ENCODE data around the gene RNF180.

RNF180 gene

DNA sequence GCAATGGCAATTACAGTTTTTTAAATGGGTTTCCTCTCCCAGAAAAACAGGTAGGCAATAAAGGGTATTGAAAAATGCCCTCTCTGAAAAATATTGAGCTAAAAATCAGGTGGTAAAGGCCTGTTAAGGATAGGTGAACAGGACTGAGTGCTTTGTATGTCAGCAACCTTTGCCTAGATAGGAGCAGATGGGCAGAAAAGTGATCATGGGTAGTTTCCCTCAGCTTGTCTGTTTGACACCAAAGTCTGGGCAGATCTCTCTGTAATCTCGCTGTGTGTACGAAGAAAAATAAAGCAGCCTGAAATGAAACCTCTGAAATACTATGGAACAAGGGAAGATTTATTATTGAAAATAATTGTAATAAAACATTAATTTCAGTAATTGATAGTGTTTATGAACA lies 15.8 kb downstream of the RNF180 start:
- no peaks in the 10 kb centered on the region for H3K9me3 ChIP-seq
- intact Hi-C loops (cut with DNase I; ENCODE audit: low total_unique reads): no loop called here
- H3K27ac ChIP-seq: peak overlapping the region; percentile 70 to 77
- peak overlapping the region; percentile 12 to 27 for H3K4me3 ChIP-seq
- H3K27me3 ChIP-seq: no peaks in the 10 kb centered on the region
- peaks cover 0 to 86% (median 17%) of the 10 kb centered on the region in 4 donors for H3K4me1 ChIP-seq
- H3K36me3 ChIP-seq: no peaks in the 10 kb centered on the region
- TF ChIP-seq, protein P1, sequence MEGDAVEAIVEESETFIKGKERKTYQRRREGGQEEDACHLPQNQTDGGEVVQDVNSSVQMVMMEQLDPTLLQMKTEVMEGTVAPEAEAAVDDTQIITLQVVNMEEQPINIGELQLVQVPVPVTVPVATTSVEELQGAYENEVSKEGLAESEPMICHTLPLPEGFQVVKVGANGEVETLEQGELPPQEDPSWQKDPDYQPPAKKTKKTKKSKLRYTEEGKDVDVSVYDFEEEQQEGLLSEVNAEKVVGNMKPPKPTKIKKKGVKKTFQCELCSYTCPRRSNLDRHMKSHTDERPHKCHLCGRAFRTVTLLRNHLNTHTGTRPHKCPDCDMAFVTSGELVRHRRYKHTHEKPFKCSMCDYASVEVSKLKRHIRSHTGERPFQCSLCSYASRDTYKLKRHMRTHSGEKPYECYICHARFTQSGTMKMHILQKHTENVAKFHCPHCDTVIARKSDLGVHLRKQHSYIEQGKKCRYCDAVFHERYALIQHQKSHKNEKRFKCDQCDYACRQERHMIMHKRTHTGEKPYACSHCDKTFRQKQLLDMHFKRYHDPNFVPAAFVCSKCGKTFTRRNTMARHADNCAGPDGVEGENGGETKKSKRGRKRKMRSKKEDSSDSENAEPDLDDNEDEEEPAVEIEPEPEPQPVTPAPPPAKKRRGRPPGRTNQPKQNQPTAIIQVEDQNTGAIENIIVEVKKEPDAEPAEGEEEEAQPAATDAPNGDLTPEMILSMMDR (IDR thresholded peaks at IDR 0.05): no peak
- no peak for DNase-seq

DNA sequence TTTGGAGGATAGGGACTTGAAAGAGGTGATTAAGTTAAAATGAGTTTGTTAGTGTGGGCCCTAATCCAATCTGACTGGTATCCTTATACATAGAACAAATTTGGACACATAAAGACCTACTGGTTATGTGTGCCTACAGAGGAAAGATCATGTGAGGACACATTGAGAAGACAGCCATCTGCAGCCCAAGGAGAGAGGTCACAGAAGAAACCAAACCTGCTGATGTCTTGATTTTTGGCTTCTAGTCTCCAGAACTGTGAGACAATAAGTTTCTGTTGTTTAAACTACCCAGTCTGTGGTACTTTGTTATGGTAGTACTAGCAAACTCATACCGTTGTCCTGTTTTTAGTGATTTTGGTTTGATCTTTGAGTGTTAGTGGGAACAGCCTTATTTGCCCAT lies 18.3 kb downstream of the RNF180 start:
- intact Hi-C loops (cut with DNase I; ENCODE audit: low total_unique reads): no loop called here
- no peak for DNase-seq
- H3K27ac ChIP-seq: peak overlapping the region in 1 of 2 donors; percentile 18
- peaks cover 0 to 89% (median 13%) of the 10 kb centered on the region in 4 donors for H3K4me1 ChIP-seq
- no peaks in the 10 kb centered on the region for H3K27me3 ChIP-seq
- H3K9me3 ChIP-seq: no peaks in the 10 kb centered on the region
- TF ChIP-seq, protein P1 (IDR thresholded peaks at IDR 0.05): no peak
- H3K4me3 ChIP-seq: no peak overlapping the region
- no peaks in the 10 kb centered on the region for H3K36me3 ChIP-seq

DNA sequence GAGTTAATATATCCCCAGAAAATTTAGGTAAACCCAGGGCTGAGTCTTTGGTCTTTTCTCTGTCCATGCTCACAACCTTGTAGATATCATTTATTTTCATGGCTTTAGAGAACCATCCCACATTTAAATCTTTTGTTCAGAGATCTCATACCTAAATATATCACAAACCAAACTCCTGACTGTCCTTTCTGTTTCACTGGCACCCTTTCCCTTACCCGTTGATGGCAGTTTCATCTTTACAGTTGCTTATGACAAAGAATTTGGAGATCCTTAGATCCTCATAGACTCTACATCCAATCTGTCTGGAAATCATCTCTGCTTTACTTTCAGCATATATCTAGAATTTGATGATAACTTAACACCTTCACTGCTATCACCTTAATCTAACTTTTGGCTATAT lies 19.2 kb downstream of the RNF180 start:
- Histone ChIP-seq H3K27me3 (no peaks in the 10 kb centered on the region), H3K4me1 (peaks cover 0 to 96% (median 13%) of the 10 kb centered on the region in 4 donors), H3K4me3 (no peak overlapping the region), H3K9me3 (no peaks in the 10 kb centered on the region), H3K36me3 (no peaks in the 10 kb centered on the region), H3K27ac (peak overlapping the region in 1 of 2 donors; percentile 10)
- TF ChIP-seq, protein P1 (IDR thresholded peaks at IDR 0.05): no peak
- intact Hi-C loops (cut with DNase I; ENCODE audit: low total_unique reads): no loop called here
- DNase-seq: no peak

DNA sequence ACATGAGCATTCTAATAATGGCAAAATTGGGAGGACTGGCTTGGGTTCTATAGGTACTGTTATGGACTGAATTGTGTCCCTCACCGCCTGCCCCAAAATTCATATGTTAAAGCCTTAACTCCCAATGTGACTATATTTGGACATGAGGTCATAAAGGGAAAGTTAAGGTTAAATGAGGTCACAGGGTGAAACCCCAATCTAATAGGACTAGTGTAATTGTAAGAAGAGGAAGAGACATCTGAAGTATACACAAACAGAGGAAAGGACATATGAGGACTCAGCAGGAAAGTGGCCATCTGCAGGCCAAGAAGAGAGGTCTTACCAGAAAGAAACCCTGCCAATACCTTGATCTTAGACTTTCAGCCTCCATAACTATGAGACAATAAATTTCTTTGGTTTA lies 23.1 kb downstream of the RNF180 start:
- Histone ChIP-seq H3K27me3 (no peaks in the 10 kb centered on the region), H3K4me3 (no peak overlapping the region), H3K27ac (no peak overlapping the region), H3K36me3 (no peaks in the 10 kb centered on the region), H3K9me3 (no peaks in the 10 kb centered on the region), H3K4me1 (peaks cover 0 to 84% (median 16%) of the 10 kb centered on the region in 4 donors)
- TF ChIP-seq, protein P1 (IDR thresholded peaks at IDR 0.05): no peak
- no peak for DNase-seq
- intact Hi-C loops (cut with DNase I; ENCODE audit: low total_unique reads): no loop called here

DNA sequence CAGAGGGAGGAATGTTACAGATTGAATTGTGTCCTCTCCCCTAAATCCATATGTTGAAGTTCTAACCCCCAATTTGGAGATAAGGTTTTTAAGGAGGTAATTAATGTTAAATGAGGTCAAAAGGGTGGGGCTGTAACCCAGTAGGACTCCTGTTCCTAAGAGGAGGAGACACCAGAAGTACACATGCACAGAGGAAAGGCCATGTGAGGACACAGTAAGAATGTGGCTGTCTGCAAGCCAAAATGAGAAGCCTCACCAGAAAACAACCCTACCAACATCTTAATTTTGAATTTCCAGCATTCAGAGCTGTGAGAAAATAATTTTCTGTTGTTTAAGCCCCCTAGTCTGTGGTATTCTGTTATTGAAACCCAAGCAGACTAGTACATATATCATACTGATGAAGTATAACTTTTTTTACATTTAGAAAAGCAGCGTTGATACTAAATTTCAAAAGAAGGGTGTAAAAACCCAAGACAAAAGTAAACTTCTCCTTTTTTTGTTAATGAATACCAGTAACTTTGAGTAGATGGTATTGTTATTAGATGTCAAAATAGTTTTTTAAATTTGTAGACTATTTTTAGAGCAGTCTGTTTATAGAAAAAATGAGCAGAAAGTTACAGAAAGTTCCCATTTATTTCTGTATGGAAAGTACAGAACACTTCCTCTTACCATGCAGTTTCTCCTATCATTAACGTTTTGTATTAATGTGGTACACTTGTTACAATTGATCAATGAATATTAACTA lies 25.1 kb downstream of the RNF180 start:
- Histone ChIP-seq H3K4me1 (peaks cover 0 to 69% (median 16%) of the 10 kb centered on the region in 4 donors), H3K36me3 (no peaks in the 10 kb centered on the region), H3K27me3 (no peaks in the 10 kb centered on the region), H3K27ac (no peak overlapping the region), H3K9me3 (no peaks in the 10 kb centered on the region), H3K4me3 (no peak overlapping the region)
- DNase-seq: no peak
- TF ChIP-seq, protein P1 (IDR thresholded peaks at IDR 0.05): no peak
- intact Hi-C loops (cut with DNase I; ENCODE audit: low total_unique reads): no loop called here

All from tibial artery (tissue), 4 donors.